ENCODE measurements around the gene ELP4. TPM values are rescaled to one million over a fixed set of nuclear protein-coding genes. Genes with fewer than 3 reads are reported as not detected.
"Not testable (repeated sequence)": the region's sequence is repeated elsewhere in the genome, so short reads cannot be mapped to it uniquely, and the experiment has no call there.

ELP4 gene
- total RNA-seq, 1 experiment from 2014 or later, result 19.4 TPM

- H3K79me2 ChIP-seq (ENCODE audit: low read length), result no peaks in the 10 kb centered on the region
- H4K20me1 ChIP-seq (ENCODE audit: low read length), result no peaks in the 10 kb centered on the region
- no peaks in the 10 kb centered on the region for H3K27me3 ChIP-seq (ENCODE audit: low read length)
- ATAC-seq (no peak), DNase-seq (no peak)
- H3K36me3 ChIP-seq (ENCODE audit: low read depth, low read length), result no peaks in the 10 kb centered on the region
- no peak overlapping the region for H3K9ac ChIP-seq (ENCODE audit: low read length)
- no peak overlapping the region for H3K4me3 ChIP-seq (ENCODE audit: low read length)
- no peaks in the 10 kb centered on the region for H3K9me2 ChIP-seq (replicated peaks; ENCODE audit: low read length)
- H3F3A ChIP-seq (ENCODE audit: low read length, unreplicated experiment), result no peaks in the 10 kb centered on the region
- no peak overlapping the region for H3K27ac ChIP-seq (ENCODE audit: low read length)
- H3K4me2 ChIP-seq (ENCODE audit: low read length), result no peak overlapping the region
- no peaks in the 10 kb centered on the region for H3K9me3 ChIP-seq (ENCODE audit: low read length)
- intact Hi-C loops (cut with micrococcal nuclease), result no loop called here
- TF ChIP-seq EZH2phosphoT487 (IDR thresholded peaks at IDR 0.05; ENCODE audit: borderline replicate concordance, low read length), result no peak
- no peak for TF ChIP-seq CTCF (conservative IDR thresholded peaks at IDR 0.05; ENCODE audit: low read depth, low read length)
- no peak for TF ChIP-seq EZH2 (IDR thresholded peaks at IDR 0.05; ENCODE audit: low read length, unreplicated experiment)
- H2AFZ ChIP-seq (ENCODE audit: low read length), result no peak overlapping the region
- CTCF ChIA-PET, result no interaction called here
- BruUV-seq (replicated peaks), result no TSS peak
- no peaks in the 10 kb centered on the region for H3K4me1 ChIP-seq (ENCODE audit: insufficient read depth, low read length)
- POLR2A ChIA-PET (ENCODE audit: unreplicated experiment), result no interaction called here
These were observed 215.6 kb downstream of the ELP4 start for GRCh38 chr11:31725176-31725575.

GRCh38 chr11:31728432-31728831 lies 218.9 kb downstream of the ELP4 start:
- intact Hi-C loops (cut with micrococcal nuclease), result no loop called here
- TF ChIP-seq EZH2phosphoT487 (IDR thresholded peaks at IDR 0.05; ENCODE audit: borderline replicate concordance, low read length), result no peak
- Histone ChIP-seq H3K27ac (ENCODE audit: low read length) (no peak overlapping the region), H3K9ac (ENCODE audit: low read length) (no peak overlapping the region), H3K4me1 (ENCODE audit: insufficient read depth, low read length) (no peaks in the 10 kb centered on the region), H4K20me1 (ENCODE audit: low read length) (no peaks in the 10 kb centered on the region), H3K4me3 (ENCODE audit: low read length) (no peak overlapping the region), H3K27me3 (ENCODE audit: low read length) (no peaks in the 10 kb centered on the region), H3K36me3 (ENCODE audit: low read depth, low read length) (no peaks in the 10 kb centered on the region), H2AFZ (ENCODE audit: low read length) (no peak overlapping the region), H3K9me3 (ENCODE audit: low read length) (no peaks in the 10 kb centered on the region), H3K79me2 (ENCODE audit: low read length) (no peaks in the 10 kb centered on the region), H3K4me2 (ENCODE audit: low read length) (no peak overlapping the region), H3F3A (ENCODE audit: low read length, unreplicated experiment) (no peaks in the 10 kb centered on the region), H3K9me2 (replicated peaks; ENCODE audit: low read length) (no peaks in the 10 kb centered on the region)
- DNase-seq (no peak), ATAC-seq (no peak)
- POLR2A ChIA-PET (ENCODE audit: unreplicated experiment), result no interaction called here
- CTCF ChIA-PET, result no interaction called here
- no TSS peak for BruUV-seq (replicated peaks)

- H3K9ac ChIP-seq (ENCODE audit: low read length), result no peak overlapping the region
- TF ChIP-seq CTCF (conservative IDR thresholded peaks at IDR 0.05; ENCODE audit: low read depth, low read length), result no peak
- no peak for TF ChIP-seq EZH2phosphoT487 (IDR thresholded peaks at IDR 0.05; ENCODE audit: borderline replicate concordance, low read length)
- no peak for TF ChIP-seq EZH2 (IDR thresholded peaks at IDR 0.05; ENCODE audit: low read length, unreplicated experiment)
- intact Hi-C loops (cut with micrococcal nuclease), result no loop called here
- no peaks in the 10 kb centered on the region for H3K4me1 ChIP-seq (ENCODE audit: insufficient read depth, low read length)
- no peak overlapping the region for H3K4me2 ChIP-seq (ENCODE audit: low read length)
- no peaks in the 10 kb centered on the region for H3K9me3 ChIP-seq (ENCODE audit: low read length)
- no peaks in the 10 kb centered on the region for H4K20me1 ChIP-seq (ENCODE audit: low read length)
- no peak overlapping the region for H3K27ac ChIP-seq (ENCODE audit: low read length)
- POLR2A ChIA-PET (ENCODE audit: unreplicated experiment), result no interaction called here
- no peaks in the 10 kb centered on the region for H3K79me2 ChIP-seq (ENCODE audit: low read length)
- H3K9me2 ChIP-seq (replicated peaks; ENCODE audit: low read length), result no peaks in the 10 kb centered on the region
- H2AFZ ChIP-seq (ENCODE audit: low read length), result no peak overlapping the region
- no peaks in the 10 kb centered on the region for H3K36me3 ChIP-seq (ENCODE audit: low read depth, low read length)
- DNase-seq (no peak), ATAC-seq (no peak)
- BruUV-seq (replicated peaks), result no TSS peak
- H3F3A ChIP-seq (ENCODE audit: low read length, unreplicated experiment), result no peaks in the 10 kb centered on the region
- H3K27me3 ChIP-seq (ENCODE audit: low read length), result no peaks in the 10 kb centered on the region
- H3K4me3 ChIP-seq (ENCODE audit: low read length), result no peak overlapping the region
- CTCF ChIA-PET, result no interaction called here
These were observed 230.6 kb downstream of the ELP4 start for GRCh38 chr11:31740131-31740530.

GRCh38 chr11:31740731-31741368 lies 231.3 kb downstream of the ELP4 start:
- H3F3A ChIP-seq (ENCODE audit: low read length, unreplicated experiment); H3K27me3 ChIP-seq (ENCODE audit: low read length); H3K4me1 ChIP-seq (ENCODE audit: insufficient read depth, low read length); POLR2A ChIA-PET (ENCODE audit: unreplicated experiment); ATAC-seq; intact Hi-C loops (cut with micrococcal nuclease); CTCF ChIA-PET; H2AFZ ChIP-seq (ENCODE audit: low read length); H3K9me3 ChIP-seq (ENCODE audit: low read length); H3K4me2 ChIP-seq (ENCODE audit: low read length); BruUV-seq (replicated peaks); H3K36me3 ChIP-seq (ENCODE audit: low read depth, low read length); H4K20me1 ChIP-seq (ENCODE audit: low read length); H3K79me2 ChIP-seq (ENCODE audit: low read length); H3K9me2 ChIP-seq (replicated peaks; ENCODE audit: low read length); H3K9ac ChIP-seq (ENCODE audit: low read length); H3K27ac ChIP-seq (ENCODE audit: low read length); H3K4me3 ChIP-seq (ENCODE audit: low read length); DNase-seq: not testable (repeated sequence)

Data from PC-3 (cell line).